Measurements from ENCODE around the gene ZNF185. TPM values are rescaled to one million over a fixed set of nuclear protein-coding genes. Genes with fewer than 3 reads are reported as not detected.

Gene ZNF185
- total RNA-seq, 1 experiment from 2014 or later, result 24.3 TPM

GRCh38 chrX:152913910-152914309 lies 16.0 kb downstream of the ZNF185 start:
- no peak overlapping the region for H3K27ac Mint-ChIP-seq (ENCODE audit: unreplicated experiment)
- H3K9me3 Mint-ChIP-seq (ENCODE audit: low read depth, unreplicated experiment), result no peaks in the 10 kb centered on the region
- no peaks in the 10 kb centered on the region for H3K36me3 Mint-ChIP-seq (ENCODE audit: insufficient read depth, unreplicated experiment)
- CTCF ChIA-PET, result interaction anchor here (1.6 kb wide), 1 partner anchor 12 kb away, joined by 4 read pairs; no protein-coding TSS in a partner anchor
- DNase-seq, result no peak
- intact Hi-C loops (cut with micrococcal nuclease; ENCODE audit: unreplicated experiment), result no loop called here
- no peaks in the 10 kb centered on the region for H3K27me3 Mint-ChIP-seq (ENCODE audit: unreplicated experiment)
- H3K4me3 Mint-ChIP-seq (ENCODE audit: low read depth, unreplicated experiment), result no peak overlapping the region
- TF ChIP-seq CTCF (IDR thresholded peaks at IDR 0.05; ENCODE audit: unreplicated experiment), result no peak
- BruUV-seq (replicated peaks), result no TSS peak
- H3K4me1 Mint-ChIP-seq (ENCODE audit: low read depth, unreplicated experiment), result no peaks in the 10 kb centered on the region

- CTCF ChIA-PET, result interaction anchor here (1.3 to 1.6 kb wide), 2 partner anchors 10 to 26 kb away, joined by 3 to 4 read pairs; no protein-coding TSS in a partner anchor
- Mint-ChIP-seq H3K27me3 (ENCODE audit: unreplicated experiment) (no peaks in the 10 kb centered on the region), H3K4me3 (ENCODE audit: low read depth, unreplicated experiment) (no peak overlapping the region), H3K27ac (ENCODE audit: unreplicated experiment) (no peak overlapping the region), H3K9me3 (ENCODE audit: low read depth, unreplicated experiment) (no peaks in the 10 kb centered on the region), H3K36me3 (ENCODE audit: insufficient read depth, unreplicated experiment) (no peaks in the 10 kb centered on the region), H3K4me1 (ENCODE audit: low read depth, unreplicated experiment) (no peaks in the 10 kb centered on the region)
- intact Hi-C loops (cut with micrococcal nuclease; ENCODE audit: unreplicated experiment), result no loop called here
- peak; percentile 64 for TF ChIP-seq CTCF (IDR thresholded peaks at IDR 0.05; ENCODE audit: unreplicated experiment)
- BruUV-seq (replicated peaks), result no TSS peak
- peak; percentile 21 for DNase-seq
Observed at GRCh38 chrX:152915541-152916241, 17.8 kb downstream of the ZNF185 start.

- DNase-seq, result no peak
- CTCF ChIA-PET, result no interaction called here
- TF ChIP-seq CTCF (IDR thresholded peaks at IDR 0.05; ENCODE audit: unreplicated experiment), result no peak
- no peaks in the 10 kb centered on the region for H3K27me3 Mint-ChIP-seq (ENCODE audit: unreplicated experiment)
- no peak overlapping the region for H3K27ac Mint-ChIP-seq (ENCODE audit: unreplicated experiment)
- intact Hi-C loops (cut with micrococcal nuclease; ENCODE audit: unreplicated experiment), result no loop called here
- no peak overlapping the region for H3K4me3 Mint-ChIP-seq (ENCODE audit: low read depth, unreplicated experiment)
- BruUV-seq (replicated peaks), result no TSS peak
- no peaks in the 10 kb centered on the region for H3K9me3 Mint-ChIP-seq (ENCODE audit: low read depth, unreplicated experiment)
- H3K36me3 Mint-ChIP-seq (ENCODE audit: insufficient read depth, unreplicated experiment), result no peaks in the 10 kb centered on the region
- no peaks in the 10 kb centered on the region for H3K4me1 Mint-ChIP-seq (ENCODE audit: low read depth, unreplicated experiment)
Observed at GRCh38 chrX:152917656-152918579, 20.1 kb downstream of the ZNF185 start.

GRCh38 chrX:152918707-152919106 lies 20.8 kb downstream of the ZNF185 start:
- Mint-ChIP-seq H3K4me1 (ENCODE audit: low read depth, unreplicated experiment) (no peaks in the 10 kb centered on the region), H3K9me3 (ENCODE audit: low read depth, unreplicated experiment) (no peaks in the 10 kb centered on the region)

More at GRCh38 chrX:152918707-152919106, 20.8 kb downstream of the ZNF185 start:
- Mint-ChIP-seq H3K27ac (ENCODE audit: unreplicated experiment) (no peak overlapping the region), H3K36me3 (ENCODE audit: insufficient read depth, unreplicated experiment) (no peaks in the 10 kb centered on the region), H3K4me3 (ENCODE audit: low read depth, unreplicated experiment) (no peak overlapping the region), H3K27me3 (ENCODE audit: unreplicated experiment) (no peaks in the 10 kb centered on the region)
- intact Hi-C loops (cut with micrococcal nuclease; ENCODE audit: unreplicated experiment), result no loop called here
- CTCF ChIA-PET, result no interaction called here
- BruUV-seq (replicated peaks), result no TSS peak
- no peak for TF ChIP-seq CTCF (IDR thresholded peaks at IDR 0.05; ENCODE audit: unreplicated experiment)
- no peak for DNase-seq
